OCI-LY3 (cell line): ENCODE data around the gene IFI35.

Experiments
- CTCF ChIP-seq: fragments of 200-600, 300-600 bp; sonication (generic); IDR thresholded peaks from 2 replicates; pipeline ENCODE4 v1.5.1; 2014; ENCODE audit warnings: antibody characterized with exemption, low read length, low read depth
- EZH2phosphoT487 ChIP-seq: fragments of 200-600 bp; shearing (Covaris generic); IDR thresholded peaks from 2 replicates; pipeline ENCODE4 v1.6.1; 2018; ENCODE audit warnings: antibody characterized with exemption, mixed run types, low read depth

GRCh38 chr17:42980274-42980765 lies 26.3 kb upstream of the IFI35 start, which contains the start of gene RUNDC1:
- TF ChIP-seq CTCF = no peak
- no peak for TF ChIP-seq EZH2phosphoT487
